Astrocyte of the cerebellum (primary cell): ENCODE results near the gene POC1B.
A peak's percentile ranks its signal among the peaks of the same experiment; 100 is the strongest.

ENCODE experiments used
- DNase-seq: peaks from one replicate; pipeline ENCODE4 v3.0.0-alpha.2; 2011; ENCODE audit warnings: low read depth
- H3K4me3 ChIP-seq: 2 replicates; pipeline ENCODE4 v1.5.1; 2011; ENCODE audit warnings: mild to moderate bottlenecking, low read depth, low read length, moderate library complexity
- CTCF ChIP-seq: IDR thresholded peaks from 2 replicates; pipeline ENCODE4 v1.5.1; 2012; ENCODE audit warnings: low read length, low read depth, moderate library complexity, mild to moderate bottlenecking; ENCODE audit errors: missing control alignments
- in situ Hi-C: cut with HindIII; loops from 2 replicates; pipeline ENCODE4 v1.10.0; 2017; ENCODE audit warnings: low sequenced_read_pairs

POC1B gene

GRCh38 chr12:89547101-89547500, 21.3 kb upstream of the POC1B start:
- no peak for TF ChIP-seq CTCF
- in situ Hi-C loops: no loop called here
- DNase-seq: no peak
- H3K4me3 ChIP-seq: no peak overlapping the region

- no peak overlapping the region for H3K4me3 ChIP-seq
- no peak for DNase-seq
- TF ChIP-seq CTCF: no peak
- in situ Hi-C loops: no loop called here
Measured at GRCh38 chr12:89546151-89546550, 20.3 kb upstream of the POC1B start.

- no peak overlapping the region for H3K4me3 ChIP-seq
- DNase-seq: peak; percentile 12
- in situ Hi-C loops: no loop called here
- no peak for TF ChIP-seq CTCF
Measured at GRCh38 chr12:89544681-89545184, 18.9 kb upstream of the POC1B start.

- in situ Hi-C loops: no loop called here
- H3K4me3 ChIP-seq: no peak overlapping the region
- no peak for DNase-seq
- TF ChIP-seq CTCF: no peak
Measured at GRCh38 chr12:89544022-89544421, 18.2 kb upstream of the POC1B start.

- DNase-seq: peak; percentile 83
- no peak overlapping the region for H3K4me3 ChIP-seq
- in situ Hi-C loops: no loop called here
Measured at GRCh38 chr12:89542912-89543592, 17.2 kb upstream of the POC1B start.

GRCh38 chr12:89542236-89542635, 16.4 kb upstream of the POC1B start:
- no peak overlapping the region for H3K4me3 ChIP-seq
- no peak for TF ChIP-seq CTCF
- in situ Hi-C loops: no loop called here
- no peak for DNase-seq

More at GRCh38 chr12:89542912-89543592, 17.2 kb upstream of the POC1B start:
- TF ChIP-seq CTCF: peak; percentile 90
